ENCODE data around the gene CMPK1.
"Not testable (repeated sequence)": the region's sequence is repeated elsewhere in the genome, so short reads cannot be mapped to it uniquely, and the experiment has no call there.

CMPK1 gene

DNA sequence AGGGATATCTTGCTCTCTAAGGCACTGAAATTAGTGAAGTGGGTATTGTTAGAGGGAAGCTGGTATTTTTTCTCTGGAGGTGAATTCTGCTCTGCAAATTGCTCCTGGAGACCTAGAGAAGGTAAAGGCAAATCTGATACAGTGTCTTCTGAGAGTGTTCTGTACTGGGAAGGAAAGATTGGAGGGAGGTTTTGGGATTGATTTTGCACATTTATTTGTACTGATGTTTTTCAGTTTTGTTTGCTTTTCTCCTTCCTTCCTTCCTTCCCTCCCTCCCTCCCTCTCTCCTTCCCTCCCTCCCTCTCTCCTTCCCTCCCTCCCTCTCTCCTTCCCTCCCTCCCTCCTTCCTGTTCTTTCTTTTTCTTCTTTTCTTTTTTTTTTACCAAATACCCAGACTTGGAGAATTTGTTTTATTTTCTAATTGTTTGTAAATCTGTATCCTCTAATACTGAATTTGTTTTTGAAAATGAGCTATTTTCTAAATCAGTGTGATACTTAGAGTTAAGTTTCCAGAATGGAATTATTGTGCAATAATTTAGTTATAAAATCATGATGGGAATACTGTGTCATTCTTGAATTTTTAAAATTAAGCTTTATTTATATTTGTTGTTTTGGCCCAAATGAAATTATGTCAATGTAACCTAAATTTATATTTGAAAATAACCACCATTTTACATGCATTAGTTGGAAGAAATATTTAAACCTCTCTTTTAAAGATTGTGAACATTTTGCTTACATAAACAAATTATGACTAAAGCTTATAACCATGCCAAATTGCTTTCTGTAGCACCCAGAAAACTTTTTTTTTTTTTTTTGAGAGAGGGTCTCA is 4.9 kb downstream of the CMPK1 start:
- no peak for DNase-seq (ENCODE audit: low read depth)

DNA sequence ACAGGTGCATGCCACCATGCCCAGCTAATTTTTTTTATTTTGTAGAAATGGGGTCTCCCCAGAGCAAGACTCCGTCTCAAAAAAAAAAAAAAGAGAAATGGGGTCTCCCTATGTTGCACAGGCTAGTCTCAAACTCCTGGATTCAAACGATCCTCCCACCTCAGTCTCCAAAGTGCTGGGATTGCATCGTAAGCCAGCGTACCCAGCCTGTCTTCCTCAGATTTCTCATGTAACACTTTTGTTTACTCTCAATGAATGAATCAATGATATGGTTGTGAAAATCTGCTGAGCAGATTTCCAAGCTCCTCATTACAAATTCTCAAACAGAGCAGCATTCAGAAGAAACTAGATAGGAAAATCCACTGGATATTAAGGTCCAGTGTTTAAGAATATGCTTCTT is 6.6 kb downstream of the CMPK1 start:
- DNase-seq (ENCODE audit: low read depth): no peak

DNA sequence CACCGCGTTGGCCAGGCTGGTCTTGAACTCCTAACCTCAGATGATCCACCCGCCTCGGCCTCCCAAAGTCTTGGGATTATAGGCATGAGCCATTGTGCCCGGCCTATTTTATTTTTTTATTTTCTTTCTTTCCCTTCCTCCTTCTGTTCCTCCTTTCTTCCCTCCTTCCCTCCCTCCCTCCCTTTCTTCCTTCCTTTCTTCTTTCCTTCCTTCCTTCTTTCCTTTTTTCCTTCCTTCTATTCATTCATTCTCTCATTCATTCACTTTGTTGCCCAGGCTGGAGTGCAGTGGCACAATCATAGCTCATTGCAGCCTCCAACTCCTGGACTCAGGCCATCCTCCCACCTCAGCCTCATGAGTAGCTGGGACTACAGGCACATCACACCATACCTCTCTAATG is 13.4 kb downstream of the CMPK1 start:
- not testable (repeated sequence) for DNase-seq (ENCODE audit: low read depth)

DNA sequence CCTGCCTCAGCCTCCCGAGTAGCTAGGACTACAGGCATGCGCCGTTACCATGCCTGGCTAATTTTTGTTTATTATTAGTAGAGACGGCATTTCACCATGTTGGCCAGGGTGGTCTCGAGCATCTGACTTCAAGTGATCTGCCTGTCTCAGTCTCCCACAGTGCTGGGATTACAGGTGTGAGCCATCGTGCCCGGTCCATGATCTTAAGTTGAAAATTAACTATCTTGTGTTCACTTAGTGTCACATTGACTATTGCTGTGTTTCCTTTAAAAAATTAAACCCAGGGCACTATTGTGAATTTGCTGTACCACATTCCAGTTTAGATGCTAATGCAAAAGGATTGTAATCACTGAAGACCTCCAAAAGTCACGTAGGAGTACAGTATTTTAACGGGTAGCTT is 14.1 kb downstream of the CMPK1 start:
- DNase-seq (ENCODE audit: low read depth): no peak

DNA sequence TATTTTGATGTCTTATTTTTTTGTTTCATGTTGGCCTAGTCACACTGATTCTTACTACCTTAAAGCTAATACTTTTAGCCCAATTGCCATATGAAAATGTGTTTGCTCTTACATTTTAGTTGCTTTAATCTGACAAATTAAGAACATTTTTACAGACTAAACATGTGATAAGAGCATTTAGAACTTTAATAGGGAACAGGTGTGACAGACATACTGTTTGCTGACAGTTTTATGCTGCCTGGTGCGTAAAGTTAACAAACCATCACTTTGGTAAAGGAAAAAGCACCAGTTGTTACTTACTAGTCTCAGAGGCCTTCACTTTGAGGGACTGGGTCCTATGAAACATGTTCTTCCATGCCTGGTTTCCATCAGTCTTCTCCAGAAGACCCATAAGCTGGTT is 14.7 kb downstream of the CMPK1 start:
- no peak for DNase-seq (ENCODE audit: low read depth)

DNA sequence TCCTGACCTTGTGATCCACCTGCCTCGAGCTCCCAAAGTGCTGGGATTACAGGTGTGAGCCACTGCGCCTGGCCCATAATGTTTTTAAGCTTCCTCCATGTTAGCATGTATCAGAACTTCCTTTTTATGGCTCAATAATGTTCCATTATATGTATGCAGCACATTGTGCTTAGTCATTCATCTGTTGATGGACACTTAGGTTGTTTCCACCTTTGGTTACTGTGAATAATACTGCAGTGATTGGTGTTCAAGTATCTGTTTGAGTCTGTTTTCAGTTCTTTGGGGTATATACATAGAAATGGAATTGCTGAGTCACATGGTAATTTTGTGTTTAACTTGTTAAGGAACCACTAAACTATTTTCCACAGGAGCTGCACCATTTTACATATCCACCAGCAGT is 17.7 kb downstream of the CMPK1 start:
- no peak for DNase-seq (ENCODE audit: low read depth)

DNA sequence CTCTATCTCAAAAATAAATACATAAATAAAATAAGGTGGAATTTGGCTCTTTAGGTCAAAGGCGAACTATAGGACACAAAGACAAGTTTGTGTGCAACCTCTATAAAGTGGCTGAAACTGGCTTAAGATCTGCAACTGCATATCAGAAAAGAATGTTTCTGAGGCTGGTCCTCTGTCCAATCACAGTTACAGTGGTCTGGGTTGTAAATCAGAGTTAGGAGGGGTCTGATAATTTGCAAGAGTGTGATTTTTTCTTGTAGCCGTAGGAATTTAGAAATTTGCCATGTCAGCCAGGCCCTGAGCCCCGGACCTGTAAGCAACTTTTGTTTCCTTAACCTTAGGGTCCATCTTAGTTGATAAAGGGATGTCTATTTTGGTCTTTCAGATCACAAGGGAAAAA is 27.8 kb downstream of the CMPK1 start:
- DNase-seq (ENCODE audit: low read depth): no peak

DNA sequence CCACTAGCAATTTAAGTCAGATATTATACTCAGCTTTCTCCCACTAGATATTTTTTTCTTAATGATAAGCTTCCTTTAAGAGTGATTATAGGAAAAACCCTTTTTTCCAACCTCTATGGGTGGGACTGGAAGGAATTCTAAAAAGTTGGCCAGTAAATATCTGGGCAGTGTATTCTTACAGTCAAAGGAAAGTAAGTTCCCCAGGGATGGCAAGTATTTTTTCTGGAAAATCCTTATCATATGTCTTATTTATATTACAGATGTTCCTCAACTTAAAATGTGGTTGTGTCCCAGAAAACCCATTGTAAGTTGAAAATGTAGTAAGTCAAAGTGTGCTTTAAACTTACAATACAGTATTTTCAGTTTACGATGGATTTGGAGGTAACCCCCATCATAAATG is 29.2 kb downstream of the CMPK1 start:
- DNase-seq (ENCODE audit: low read depth): no peak

DNA sequence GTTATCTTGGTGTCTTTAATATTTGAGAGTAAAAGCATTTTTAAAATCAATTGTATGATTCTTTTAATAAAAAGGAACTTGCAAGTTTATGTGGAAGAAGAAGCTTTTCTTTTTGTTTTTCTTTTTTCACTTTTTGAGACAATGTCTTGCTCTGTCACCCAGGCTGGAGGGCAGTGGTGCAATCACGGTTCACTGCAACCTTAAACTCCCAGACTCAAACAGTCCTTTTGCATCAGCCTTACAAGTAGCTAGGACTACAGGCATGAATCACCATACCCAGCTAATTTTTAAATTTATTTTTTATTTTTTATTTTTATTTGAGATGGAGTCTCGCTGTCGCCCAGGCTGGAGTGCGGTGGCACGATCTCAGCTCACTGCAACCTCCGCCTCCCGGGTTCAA is 34.1 kb downstream of the CMPK1 start:
- DNase-seq (ENCODE audit: low read depth): no peak

DNA sequence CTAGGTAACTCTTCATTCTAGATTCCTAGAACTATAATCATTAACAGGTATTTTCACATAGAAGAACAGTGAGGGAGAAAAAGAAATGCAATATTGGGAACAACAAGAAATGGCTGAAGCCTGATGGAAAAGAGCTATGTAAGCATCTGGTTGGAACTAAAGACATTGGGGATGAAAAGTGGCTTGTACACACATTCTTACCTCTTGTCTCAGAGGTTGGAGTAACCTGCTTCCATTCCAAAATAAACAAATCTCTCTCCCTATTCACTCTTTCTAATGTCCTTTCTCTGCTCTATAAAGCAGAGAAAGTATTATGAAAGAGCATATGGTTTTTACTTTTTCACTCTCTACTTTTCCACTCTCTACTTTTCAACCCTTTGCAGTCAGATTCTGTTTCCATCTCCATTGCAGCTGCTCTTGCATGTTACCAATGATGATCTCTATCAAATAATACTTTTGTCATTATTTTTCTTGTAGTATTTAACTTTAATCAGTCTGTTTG is 37.5 kb downstream of the CMPK1 start:
- no peak for DNase-seq (ENCODE audit: low read depth)

DNA sequence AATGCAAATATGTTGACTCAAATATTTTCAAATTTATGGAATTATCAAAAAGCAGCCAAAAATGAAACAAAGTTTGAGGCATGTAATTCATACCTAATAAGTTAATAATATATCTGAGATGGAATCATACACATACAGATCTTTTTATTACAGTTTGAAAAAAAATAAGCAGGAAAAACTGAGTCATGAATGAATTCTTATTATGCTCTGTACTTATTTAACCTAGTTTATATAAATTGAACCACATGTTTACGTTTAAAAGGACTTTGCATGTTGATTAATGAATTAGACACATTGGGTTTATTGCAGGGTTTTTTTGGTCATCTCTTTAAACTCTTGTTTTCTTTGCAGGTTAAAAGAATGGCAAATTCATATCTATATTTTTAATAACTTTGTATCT is 40.9 kb downstream of the CMPK1 start:
- DNase-seq (ENCODE audit: low read depth): no peak

DNA sequence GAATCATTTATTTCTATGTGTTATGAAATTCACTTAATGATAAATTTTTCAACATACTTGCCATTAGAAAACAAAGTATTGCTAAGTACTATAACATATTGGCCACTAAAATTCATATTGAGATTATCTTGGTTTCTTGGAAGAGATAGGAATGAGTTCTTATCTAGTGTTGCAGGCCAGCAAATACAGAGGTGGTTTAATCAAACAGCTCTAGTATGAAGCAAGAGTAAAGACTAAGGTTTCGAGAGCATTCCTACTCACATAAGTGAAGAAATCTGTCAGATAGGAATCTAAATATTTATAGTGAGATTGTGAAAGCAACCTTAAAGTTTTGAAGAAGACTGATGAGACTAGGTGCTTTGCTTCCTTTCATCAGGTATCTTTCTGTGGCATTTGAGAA is 44.6 kb downstream of the CMPK1 start:
- DNase-seq (ENCODE audit: low read depth): no peak

DNA sequence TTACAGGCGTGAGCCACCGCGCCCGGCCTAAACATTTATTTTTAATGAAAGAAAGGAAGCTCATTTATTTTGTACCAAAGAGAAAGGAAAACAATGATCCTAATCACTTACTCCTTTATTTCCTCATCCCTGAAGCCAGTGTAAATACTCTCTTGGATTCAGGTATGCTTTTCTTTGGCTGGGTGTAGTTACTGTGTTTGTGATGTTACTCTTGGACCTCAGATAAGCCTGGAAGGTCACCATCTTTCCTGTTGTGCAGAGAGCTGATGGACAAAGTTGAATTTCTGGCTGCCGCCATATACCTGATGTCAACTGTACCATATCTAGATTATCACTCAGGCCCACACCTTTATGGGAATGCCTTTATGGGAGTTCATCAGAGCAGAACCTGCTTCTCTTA is 47.1 kb downstream of the CMPK1 start:
- no peak for DNase-seq (ENCODE audit: low read depth)

DNA sequence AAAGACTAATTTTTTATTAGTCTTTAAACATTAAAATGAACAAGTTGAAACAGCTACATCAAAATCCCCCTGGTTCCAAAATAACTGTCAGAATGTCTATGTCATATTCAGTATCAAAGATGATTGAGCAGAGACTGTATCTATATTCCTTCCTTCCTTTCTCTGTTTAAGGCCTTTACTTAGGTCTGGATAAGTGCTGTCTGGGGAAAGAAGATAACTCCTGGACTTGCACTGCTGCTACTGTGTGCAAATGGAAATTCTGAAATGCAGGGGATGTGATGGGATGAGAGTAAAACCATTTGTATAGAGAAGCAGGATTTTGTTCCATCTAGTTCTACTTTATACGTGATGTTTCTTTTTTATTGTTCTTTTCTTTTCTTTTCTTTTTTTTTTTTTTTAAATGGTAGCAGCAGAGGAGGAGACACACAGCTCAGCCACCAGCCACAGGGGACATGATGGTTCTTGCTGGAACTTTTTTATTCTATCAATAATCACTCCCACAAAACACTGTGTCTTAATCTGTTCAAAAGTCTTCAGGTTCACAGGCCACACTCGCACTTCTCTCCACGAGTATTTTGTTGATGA is 48.9 kb downstream of the CMPK1 start:
- DNase-seq (ENCODE audit: low read depth): no peak

DNA sequence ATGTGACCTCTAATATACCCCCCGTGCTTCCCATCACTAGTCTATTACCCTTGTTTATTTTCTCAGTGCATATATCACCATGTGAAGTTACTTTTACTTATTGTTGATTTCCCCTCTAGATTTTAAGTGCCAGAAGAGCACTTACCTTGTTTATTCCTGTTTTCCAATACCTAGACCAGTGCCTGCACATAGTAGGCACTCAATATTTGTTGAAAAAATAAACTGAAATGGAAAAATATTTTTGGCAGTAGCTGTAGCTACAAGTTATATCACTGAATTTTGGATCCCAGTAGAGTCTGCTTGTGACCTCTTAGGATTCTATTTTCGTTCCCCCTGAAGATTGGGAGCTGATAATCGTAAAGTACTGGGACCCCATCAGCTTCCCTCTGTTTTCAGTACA is 50.5 kb downstream of the CMPK1 start:
- DNase-seq (ENCODE audit: low read depth): no peak

DNA sequence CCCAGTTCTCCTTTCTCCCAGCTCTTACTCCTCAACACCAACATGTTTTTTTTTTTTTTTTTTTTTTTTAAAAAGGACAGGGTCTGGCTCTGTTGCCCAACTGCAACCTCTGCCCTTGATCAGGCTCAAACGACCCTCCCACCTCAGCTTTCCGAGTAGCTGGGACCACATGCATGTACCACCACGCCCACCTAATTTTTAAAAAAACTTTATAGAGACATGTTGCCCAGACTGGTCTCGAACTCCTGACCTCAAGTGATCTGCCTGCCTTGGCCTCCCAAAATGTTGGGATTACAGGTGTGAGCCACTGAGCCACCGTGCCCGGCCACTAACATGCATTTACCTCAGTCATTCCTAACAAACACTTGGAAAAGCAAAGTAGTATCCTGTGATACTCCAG is 51.4 kb downstream of the CMPK1 start:
- no peak for DNase-seq (ENCODE audit: low read depth)

DNA sequence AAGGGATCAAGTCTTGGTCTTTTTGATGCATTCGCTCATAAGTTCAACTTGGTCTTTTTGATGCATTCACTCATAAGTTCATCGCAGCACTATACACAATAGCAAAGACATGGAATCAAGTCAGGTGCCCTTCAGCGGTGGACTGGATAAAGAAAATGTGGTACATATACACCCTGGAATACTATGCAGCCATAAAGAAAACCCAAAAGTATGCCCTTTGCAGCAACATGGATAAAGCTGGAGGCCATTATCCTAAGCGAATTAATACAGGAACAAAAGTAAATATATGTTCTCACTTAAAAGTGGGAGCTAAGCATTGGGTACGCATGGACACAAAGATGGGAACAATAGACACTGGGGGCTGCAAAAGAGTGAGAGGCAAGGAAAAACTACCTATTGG is 52.7 kb downstream of the CMPK1 start:
- no peak for DNase-seq (ENCODE audit: low read depth)

DNA sequence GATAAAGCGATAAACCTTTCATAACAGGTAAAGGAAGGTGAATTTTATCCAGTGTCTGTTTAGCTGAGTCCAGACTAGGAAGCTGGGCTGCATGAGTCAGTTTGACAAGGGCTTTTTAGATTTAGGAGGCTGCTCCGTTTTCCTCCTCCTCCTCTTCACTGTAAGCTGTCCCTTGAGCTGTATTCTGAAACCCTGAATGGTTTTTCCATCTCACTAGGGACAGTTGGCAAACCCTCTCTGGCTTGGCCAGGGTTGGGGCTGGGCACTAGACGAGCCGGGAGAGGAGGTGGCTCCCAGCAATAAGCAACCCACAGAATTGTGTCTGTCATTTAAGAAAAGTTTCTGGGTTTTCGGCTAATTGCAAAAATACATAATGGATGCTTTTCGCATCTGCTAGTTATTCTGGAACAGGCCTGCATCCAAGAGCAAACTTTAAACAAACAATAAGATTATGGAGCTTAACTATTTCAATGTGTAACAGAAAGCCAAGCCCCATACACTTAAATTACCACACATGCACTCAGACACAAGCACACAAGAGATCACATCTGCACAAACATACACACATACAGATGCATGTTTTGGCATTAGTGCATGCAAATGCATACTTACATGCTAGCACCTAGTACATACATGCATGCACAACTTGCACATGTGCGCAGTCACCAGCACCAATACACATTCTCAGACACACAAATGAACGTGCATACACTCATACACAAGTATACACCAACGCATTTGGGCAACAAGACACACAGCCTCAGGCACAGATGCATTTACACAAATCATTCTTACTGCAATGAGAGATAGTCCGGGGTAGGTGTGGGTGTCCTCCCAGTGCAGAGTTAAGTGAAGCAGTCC is 54.7 kb downstream of the CMPK1 start:
- no peak for DNase-seq (ENCODE audit: low read depth)

DNA sequence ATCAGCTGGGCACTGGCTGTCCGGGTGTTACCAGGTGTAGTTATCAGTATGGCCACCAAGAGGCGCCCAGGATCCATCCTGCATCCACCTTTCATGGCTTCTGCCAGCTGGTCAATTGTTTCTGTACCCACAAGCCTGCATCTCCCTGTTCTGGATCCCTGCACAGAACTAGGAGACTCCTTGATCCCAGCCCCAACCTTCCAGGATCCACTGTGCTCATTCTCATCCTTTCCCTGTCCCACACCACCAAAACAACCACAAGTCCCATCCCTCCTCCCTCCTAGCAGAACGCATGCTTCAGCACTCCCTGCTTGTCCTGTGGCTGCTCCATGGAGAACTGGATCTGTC is 55.3 kb downstream of the CMPK1 start:
- DNase-seq (ENCODE audit: low read depth): no peak

DNA sequence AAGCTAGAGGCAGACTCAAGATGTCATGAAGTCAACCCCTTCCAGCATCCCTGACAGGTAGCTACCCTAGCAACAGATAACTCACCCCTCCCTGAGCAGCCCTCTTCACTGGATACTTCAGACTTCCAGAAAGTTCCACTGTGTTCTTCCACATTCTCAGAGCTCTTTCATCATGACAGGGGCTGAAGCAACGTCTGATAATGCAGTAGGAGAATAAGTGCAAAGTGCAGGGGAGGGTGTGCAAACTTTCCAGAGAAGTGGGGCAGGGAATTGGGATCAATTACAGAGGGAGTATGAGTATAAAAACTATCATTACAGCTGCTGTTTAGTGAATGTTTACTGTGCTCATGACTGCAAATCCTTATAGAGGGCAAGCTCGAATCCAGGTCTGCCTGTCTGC is 56.1 kb downstream of the CMPK1 start:
- DNase-seq (ENCODE audit: low read depth): no peak

DNA sequence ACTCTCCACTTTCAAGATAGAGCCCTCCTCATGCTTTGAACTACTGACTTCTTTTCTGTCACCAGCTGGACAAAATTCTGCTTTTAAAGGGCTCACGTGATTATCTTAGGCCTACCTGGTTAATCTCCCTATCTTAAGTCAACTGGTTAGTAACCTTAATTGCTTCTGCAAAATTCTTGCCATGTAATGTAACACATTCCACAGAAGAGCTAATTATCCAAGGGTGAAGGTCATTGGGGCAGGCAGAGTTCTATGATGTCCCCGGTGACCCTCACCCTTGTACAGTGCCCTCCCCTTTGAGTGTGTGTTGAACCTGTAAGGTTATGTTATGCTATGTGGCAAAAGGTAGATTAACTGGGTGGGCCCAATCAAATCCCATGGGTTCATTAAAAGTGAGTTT is 57.3 kb downstream of the CMPK1 start:
- DNase-seq (ENCODE audit: low read depth): no peak

DNA sequence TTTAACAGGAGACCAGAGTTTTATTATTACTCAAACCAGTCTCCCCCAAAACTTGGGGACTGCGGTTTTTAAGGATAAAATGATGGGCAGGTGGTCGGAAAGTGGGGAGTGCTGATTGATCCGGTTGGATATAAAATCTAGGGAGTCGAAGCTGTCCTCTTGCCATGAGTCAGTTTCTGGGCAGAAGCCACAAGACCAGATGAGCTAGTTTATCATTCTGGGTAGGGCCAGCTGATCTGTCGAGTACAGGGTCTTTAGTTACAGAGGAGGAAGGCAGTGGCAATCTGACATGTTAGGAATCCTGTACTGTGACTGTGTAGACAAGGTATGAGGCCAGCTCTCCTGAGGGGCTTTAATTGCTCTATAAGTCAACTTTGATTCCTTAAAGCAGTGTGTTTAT is 59.6 kb downstream of the CMPK1 start:
- no peak for DNase-seq (ENCODE audit: low read depth)

DNA sequence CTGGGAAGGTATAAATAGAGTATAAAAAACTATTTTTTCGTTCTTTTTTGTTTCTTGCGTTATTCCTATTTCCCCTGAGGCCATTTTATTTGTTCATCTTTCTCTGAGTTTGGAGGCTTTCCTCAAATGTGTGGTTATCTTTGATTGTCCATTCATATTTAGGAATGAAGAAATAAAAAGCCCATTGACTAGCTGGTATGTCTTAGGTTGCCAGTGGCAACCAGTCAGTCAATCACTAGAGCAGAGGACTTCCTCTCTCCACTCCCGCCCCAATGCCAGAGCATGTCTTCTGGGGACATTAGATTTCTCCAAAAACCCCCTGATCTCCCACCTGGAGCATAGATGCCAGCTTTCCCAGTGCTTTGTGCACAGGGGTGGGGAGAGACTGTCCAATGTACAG is 61.8 kb downstream of the CMPK1 start:
- DNase-seq (ENCODE audit: low read depth): no peak
